H1 (cell line): ENCODE measurements around the gene ARHGAP42. TPM values are rescaled to one million over a fixed set of nuclear protein-coding genes. Genes with fewer than 3 reads are reported as not detected.

Experiments used
- CTCF ChIA-PET: fragments of 300-600 bp; sonication (Branson Sonifier 250); formaldehyde crosslinking; loops from one replicate; lab custom pipeline; 2021; ENCODE audit not compliant: partially characterized antibody; lab: Charles Lee
- POLR2A ChIA-PET: fragments of 300-600 bp; sonication (Branson Sonifier 250); formaldehyde crosslinking; loops from one replicate; lab custom pipeline; 2021; ENCODE audit warnings: inconsistent platforms; ENCODE audit not compliant: partially characterized antibody; lab: Charles Lee
- DNase-seq, 2 experiments: peaks; one replicate each; pipeline versions ENCODE4 v3.0.0 to v3.0.0-alpha.2; 2010 to 2022; ENCODE audit warnings: low spot score in 2 of 2, low read depth in 1 of 2, mixed read lengths in 1 of 2
- FAIRE-seq: peaks from 2 replicates; lab custom pipeline; 2011; peaks lifted over from hg19 to GRCh38; lab: Jason Lieb, UNC
- H2AFZ ChIP-seq: 2 replicates; pipeline ENCODE4 v1.8.1; 2012; ENCODE audit warnings: low read length, inconsistent platforms
- H2AK5ac ChIP-seq: 2 replicates; pipeline ENCODE4 v1.6.1; 2013; ENCODE audit warnings: low read depth, low read length
- H2BK120ac ChIP-seq: replicated peaks from 2 replicates; pipeline ENCODE3; 2013; ENCODE audit warnings: low read depth, low read length, inconsistent platforms
- H2BK12ac ChIP-seq: 2 replicates; pipeline ENCODE4 v1.6.1; 2013; ENCODE audit warnings: low read depth, low read length
- H2BK15ac ChIP-seq: 2 replicates; pipeline ENCODE4 v1.6.1; 2013; ENCODE audit warnings: low read length
- H2BK20ac ChIP-seq: 2 replicates; pipeline ENCODE4 v1.6.1; 2013; ENCODE audit warnings: low read length
- H2BK5ac ChIP-seq: 2 replicates; pipeline ENCODE4 v1.6.1; 2013; ENCODE audit warnings: low read depth, low read length
- H3K14ac ChIP-seq: 2 replicates; pipeline ENCODE4 v1.6.1; 2013; ENCODE audit warnings: inconsistent platforms; ENCODE audit not compliant: insufficient read length
- H3K18ac ChIP-seq: 2 replicates; pipeline ENCODE4 v1.6.1; 2013; ENCODE audit warnings: low read length; ENCODE audit errors: extremely low read depth
- H3K23ac ChIP-seq: 2 replicates; pipeline ENCODE4 v1.6.1; 2013; ENCODE audit warnings: inconsistent platforms; ENCODE audit not compliant: insufficient read length
- H3K23me2 ChIP-seq: 2 replicates; pipeline ENCODE4 v1.6.1; 2013; ENCODE audit warnings: low read depth, low read length
- H3K27ac ChIP-seq: 2 replicates; pipeline ENCODE4 v1.6.1; 2011; ENCODE audit warnings: low read depth, low read length, inconsistent platforms
- H3K27me3 ChIP-seq, 4 experiments: replicated peaks in 1 of 4; 1 replicate in 1 of 4; 2 replicates in 3 of 4; pipeline versions ENCODE4 v1.6.1 to v1.8.1; 2011 to 2013; ENCODE audit warnings: low read length in 3 of 4, mild to moderate bottlenecking in 3 of 4, inconsistent platforms in 2 of 4, mixed read lengths in 2 of 4, moderate library complexity in 1 of 4; ENCODE audit not compliant: control insufficient read depth in 3 of 4, insufficient read depth in 3 of 4; ENCODE audit errors: extremely low read depth in 1 of 4
- H3K36me3 ChIP-seq, 4 experiments: 2 replicates each; pipeline versions ENCODE4 v1.6.1 to v1.8.1; 2011 to 2013; ENCODE audit warnings: mild to moderate bottlenecking in 4 of 4, low read length in 3 of 4, moderate library complexity in 2 of 4, control low read depth in 1 of 4, inconsistent platforms in 1 of 4; ENCODE audit not compliant: insufficient read depth in 4 of 4, control insufficient read depth in 2 of 4
- H3K4ac ChIP-seq: replicated peaks from 2 replicates; pipeline ENCODE3; 2013; ENCODE audit warnings: low read length, low read depth, mixed read lengths, inconsistent platforms; ENCODE audit not compliant: insufficient read length
- H3K4me1 ChIP-seq, 4 experiments: replicated peaks in 1 of 4; 1 replicate in 1 of 4; 2 replicates in 3 of 4; pipeline versions ENCODE4 v1.6.1 to v1.8.1; 2011 to 2013; ENCODE audit warnings: low read length in 3 of 4, inconsistent platforms in 2 of 4, mixed read lengths in 1 of 4; ENCODE audit not compliant: insufficient read depth in 4 of 4, control insufficient read depth in 3 of 4
- H3K4me2 ChIP-seq, 2 experiments: 2 replicates each; pipeline versions ENCODE4 v1.6.1 to v1.8.1; 2011 to 2013; ENCODE audit warnings: low read depth in 2 of 2, low read length in 2 of 2, control low read depth in 1 of 2, inconsistent platforms in 1 of 2, mild to moderate bottlenecking in 1 of 2; ENCODE audit not compliant: insufficient read depth in 1 of 2
- H3K4me3 ChIP-seq, 4 experiments: fragments of 200-600, 300-600 bp in 1 of 4; sonication (generic), shearing (Covaris generic), sonication (Bioruptor Twin) in 1 of 4; 2 replicates each; pipeline versions ENCODE4 v1.5.1 to v1.8.1; 2011 to 2016; ENCODE audit warnings: low read length in 4 of 4, low read depth in 3 of 4, control low read depth in 2 of 4, inconsistent platforms in 2 of 4, mild to moderate bottlenecking in 2 of 4, mixed read lengths in 1 of 4, moderate library complexity in 1 of 4; ENCODE audit not compliant: insufficient read depth in 2 of 4; ENCODE audit errors: extremely low read depth in 1 of 4
- H3K56ac ChIP-seq: replicated peaks from 2 replicates; pipeline ENCODE3; 2013; ENCODE audit warnings: low read depth, mild to moderate bottlenecking, mixed read lengths, low read length, inconsistent platforms; ENCODE audit not compliant: insufficient read length
- H3K79me1 ChIP-seq: 2 replicates; pipeline ENCODE4 v1.6.1; 2013; ENCODE audit warnings: low read depth, low read length, control low read depth
- H3K79me2 ChIP-seq, 2 experiments: 2 replicates each; pipeline versions ENCODE4 v1.6.1 to v1.8.1; 2012 to 2013; ENCODE audit warnings: low read length in 2 of 2, mild to moderate bottlenecking in 2 of 2, inconsistent platforms in 1 of 2; ENCODE audit not compliant: insufficient read depth in 2 of 2, control insufficient read depth in 1 of 2
- H3K9ac ChIP-seq, 4 experiments: replicated peaks in 1 of 4; 1 replicate in 1 of 4; 2 replicates in 3 of 4; pipeline versions ENCODE4 v1.6.1 to v1.8.1; 2011 to 2013; ENCODE audit warnings: low read depth in 3 of 4, low read length in 3 of 4, control low read depth in 2 of 4, mild to moderate bottlenecking in 2 of 4, moderate library complexity in 2 of 4, inconsistent platforms in 1 of 4; ENCODE audit errors: extremely low read depth in 1 of 4
- H3K9me3 ChIP-seq, 2 experiments: 2 replicates each; pipeline versions ENCODE4 v1.6.1 to v1.8.1; 2012 to 2013; ENCODE audit warnings: mild to moderate bottlenecking in 2 of 2, moderate library complexity in 2 of 2, control low read depth in 1 of 2, inconsistent platforms in 1 of 2, low read depth in 1 of 2, low read length in 1 of 2, mixed read lengths in 1 of 2; ENCODE audit not compliant: insufficient read depth in 2 of 2
- H4K20me1 ChIP-seq, 2 experiments: replicated peaks in 1 of 2; 2 replicates each; pipeline versions ENCODE3 to v1.8.1; 2011 to 2013; ENCODE audit warnings: inconsistent platforms in 2 of 2, low read length in 2 of 2, mild to moderate bottlenecking in 1 of 2; ENCODE audit not compliant: insufficient read depth in 2 of 2, control insufficient read depth in 1 of 2
- H4K5ac ChIP-seq: 2 replicates; pipeline ENCODE4 v1.6.1; 2013; ENCODE audit warnings: low read length, low read depth, mixed read lengths, inconsistent platforms; ENCODE audit not compliant: insufficient read length
- H4K8ac ChIP-seq: 2 replicates; pipeline ENCODE4 v1.8.0; 2013; ENCODE audit warnings: mild to moderate bottlenecking, moderate library complexity, low read length, inconsistent platforms; ENCODE audit not compliant: insufficient read depth; ENCODE audit errors: extremely low read depth
- H4K91ac ChIP-seq: replicated peaks from 2 replicates; pipeline ENCODE3; 2013; ENCODE audit warnings: low read length, mixed read lengths, inconsistent platforms; ENCODE audit not compliant: insufficient read length
- CREB1 ChIP-seq: IDR thresholded peaks from 2 replicates; pipeline ENCODE4 v1.6.1; 2012; ENCODE audit warnings: inconsistent platforms
- HDAC6 ChIP-seq: IDR thresholded peaks from one replicate; pipeline ENCODE4 v1.7.1; 2012; ENCODE audit warnings: low read depth, mild to moderate bottlenecking, inconsistent platforms, low read length, moderate library complexity
- NANOG ChIP-seq: IDR thresholded peaks from 2 replicates; pipeline ENCODE4 v1.6.1; 2011; ENCODE audit warnings: low read length, low read depth, mild to moderate bottlenecking, inconsistent platforms; ENCODE audit not compliant: insufficient read depth, poor library complexity, severe bottlenecking
- POLR2AphosphoS5 ChIP-seq: IDR thresholded peaks from 2 replicates; pipeline ENCODE4 v1.6.1; 2011; ENCODE audit warnings: low read depth, low read length
- SAP30 ChIP-seq: fragments of 300-600 bp; sonication (generic); IDR thresholded peaks from 2 replicates; pipeline ENCODE4 v1.7.1; 2012; ENCODE audit warnings: low read length, moderate library complexity, mild to moderate bottlenecking, inconsistent platforms; ENCODE audit not compliant: insufficient read depth, insufficient replicate concordance
- SIX5 ChIP-seq: IDR thresholded peaks from 2 replicates; pipeline ENCODE4 v1.6.1; 2011; ENCODE audit warnings: mild to moderate bottlenecking, low read depth, low read length
- SRF ChIP-seq: IDR thresholded peaks from 2 replicates; pipeline ENCODE4 v1.6.1; 2011; ENCODE audit warnings: mild to moderate bottlenecking, low read depth, low read length, moderate library complexity
- TAF7 ChIP-seq: optimal IDR thresholded peaks from 2 replicates; pipeline ENCODE3; 2011; ENCODE audit warnings: low read depth, mild to moderate bottlenecking, inconsistent platforms, low read length, moderate library complexity, borderline replicate concordance
- TBP ChIP-seq: IDR thresholded peaks from 2 replicates; pipeline ENCODE4 v1.6.1; 2011; ENCODE audit warnings: low read depth, low read length, improper control_type of control experiment
- TCF12 ChIP-seq: IDR thresholded peaks from 2 replicates; pipeline ENCODE4 v1.6.1; 2011; ENCODE audit warnings: low read depth, mild to moderate bottlenecking, low read length
- polyA plus RNA-seq, 7 experiments: library from polyadenylated mRNA; depleted of rRNA in 3 of 7; stranded (reverse) in 5 of 7; unstranded in 2 of 7; fragments of >200 nt in 5 of 7; fragments of 200-250 nt in 2 of 7; gene quantifications; 1 replicate in 5 of 7; 2 replicates in 1 of 7; 4 replicates in 1 of 7; pipeline versions ENCODE4 v1.2.1 to v1.2.3, GENCODE V29; 2011 to 2013; ENCODE audit warnings: missing spikeins in 2 of 7, mixed read lengths in 2 of 7
- total RNA-seq: library from RNA; stranded (reverse); fragmentation: NEBNext Ultra II Directional; extraction: Animal tissue kit (Norgen Biotek cat#: 25700); gene quantifications from 2 replicates; pipeline ENCODE4 v1.2.1, GENCODE V29; 2021
- TF ChIP-seq, protein P1 (sequence below): IDR thresholded peaks from 2 replicates; pipeline ENCODE4 v1.6.1; 2011; ENCODE audit warnings: low read depth, mild to moderate bottlenecking, low read length; ENCODE audit not compliant: insufficient read depth

Gene ARHGAP42
- total and polyA plus RNA-seq, 2 of the 8 experiments (the other 6 are each of a cell fraction or from before 2014, with no cell fraction given) = 22.2 to 33.5 TPM

- Histone ChIP-seq H3K4me3 (no peak overlapping the region), H3K23ac (no peak overlapping the region), H3K23me2 (no peaks in the 10 kb centered on the region), H2BK20ac (no peak overlapping the region), H2BK120ac (no peak overlapping the region), H3K4me2 (no peak overlapping the region), H3K79me2 (no peaks in the 10 kb centered on the region), H4K91ac (no peak overlapping the region), H3K36me3 (no peaks in the 10 kb centered on the region), H3K79me1 (no peaks in the 10 kb centered on the region), H3K4me1 (no peaks in the 10 kb centered on the region), H3K27me3 (no peaks in the 10 kb centered on the region), H3K9ac (no peak overlapping the region), H2BK5ac (no peak overlapping the region), H2BK12ac (no peak overlapping the region), H2AK5ac (no peak overlapping the region), H2AFZ (no peak overlapping the region), H2BK15ac (no peak overlapping the region), H3K4ac (no peak overlapping the region), H3K9me3 (no peaks in the 10 kb centered on the region), H3K18ac (no peak overlapping the region), H4K20me1 (no peaks in the 10 kb centered on the region), H4K5ac (no peak overlapping the region), H3K56ac (no peak overlapping the region), H3K14ac (no peak overlapping the region), H3K27ac (no peak overlapping the region), H4K8ac (no peak overlapping the region)
- TF ChIP-seq NANOG (no peak), SRF (no peak), SAP30 (no peak), TAF7 (no peak), SIX5 (no peak), TBP (no peak), POLR2AphosphoS5 (no peak), TCF12 (no peak), CREB1 (no peak), HDAC6 (no peak)
- TF ChIP-seq, protein P1, sequence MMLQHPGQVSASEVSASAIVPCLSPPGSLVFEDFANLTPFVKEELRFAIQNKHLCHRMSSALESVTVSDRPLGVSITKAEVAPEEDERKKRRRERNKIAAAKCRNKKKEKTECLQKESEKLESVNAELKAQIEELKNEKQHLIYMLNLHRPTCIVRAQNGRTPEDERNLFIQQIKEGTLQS = no peak
- ChIA-PET POLR2A (no interaction called here), CTCF (interaction anchor here (1.0 kb wide), 1 partner anchor 72 kb away, joined by 4 read pairs; no protein-coding TSS in a partner anchor)
- DNase-seq (no peak), FAIRE-seq (no peak)
Measured at GRCh38 chr11:101032991-101033390, 345.9 kb downstream of the ARHGAP42 start.
